NB4 (cell line): Measurements from ENCODE around the gene GET3.

Experiments used
- DNase-seq: peaks from one replicate; pipeline ENCODE4 v3.0.0; 2010; ENCODE audit warnings: low read depth
- H3K4me3 ChIP-seq: one replicate; pipeline ENCODE4 v1.5.1; 2011; ENCODE audit warnings: mild to moderate bottlenecking, low read depth, low read length, moderate library complexity
- CTCF ChIP-seq: IDR thresholded peaks from one replicate; pipeline ENCODE4 v1.5.1; 2012; ENCODE audit warnings: low read depth, low read length
- MAX ChIP-seq: IDR thresholded peaks from 2 replicates; pipeline ENCODE4 v1.6.1; 2011; ENCODE audit warnings: low read depth, low read length
- MYC ChIP-seq: IDR thresholded peaks from 2 replicates; pipeline ENCODE4 v1.6.1; 2011; ENCODE audit warnings: low read depth, low read length
- POLR2A ChIP-seq: IDR thresholded peaks from 2 replicates; pipeline ENCODE4 v1.6.1; 2011; ENCODE audit warnings: mild to moderate bottlenecking; ENCODE audit not compliant: insufficient read length; ENCODE audit errors: extremely low read depth

Gene GET3

GRCh38 chr19:12736995-12737834 is at the start of gene GET3:
Gene GET3 (plus strand): TSS chr19:12737497. CDS start chr19:12737506, 9 bp downstream.
- TF ChIP-seq MYC (no peak), MAX (peak; percentile 78), CTCF (no peak), POLR2A (peak; percentile 52)
- DNase-seq: peak; percentile 97
- H3K4me3 ChIP-seq: peak within 1 kb of the TSS; percentile 93

GRCh38 chr19:12689012-12689411 is 48.3 kb upstream of the GET3 start:
- H3K4me3 ChIP-seq: no peak overlapping the region
- TF ChIP-seq CTCF: no peak
- TF ChIP-seq MAX: no peak
- TF ChIP-seq MYC: no peak
- no peak for TF ChIP-seq POLR2A
- DNase-seq: no peak

GRCh38 chr19:12689581-12690216 is 47.6 kb upstream of the GET3 start:
- no peak overlapping the region for H3K4me3 ChIP-seq
- DNase-seq: no peak
- no peak for TF ChIP-seq MYC
- TF ChIP-seq POLR2A: no peak
- TF ChIP-seq MAX: no peak
- no peak for TF ChIP-seq CTCF

- TF ChIP-seq CTCF (no peak), POLR2A (no peak), MYC (no peak)
Measured at GRCh38 chr19:12692960-12693359, 44.3 kb upstream of the GET3 start.

GRCh38 chr19:12694641-12695040 is 42.7 kb upstream of the GET3 start:
- TF ChIP-seq CTCF (no peak), POLR2A (no peak), MAX (no peak), MYC (no peak)
- no peak for DNase-seq
- no peak overlapping the region for H3K4me3 ChIP-seq

More at GRCh38 chr19:12692960-12693359, 44.3 kb upstream of the GET3 start:
- no peak overlapping the region for H3K4me3 ChIP-seq
- no peak for DNase-seq
